ENCODE results near the gene LIMA1. TPM values are rescaled to one million over a fixed set of nuclear protein-coding genes. Genes with fewer than 3 reads are reported as not detected.

The LIMA1 gene
- total RNA-seq, 4 donors from 2014 or later, result 85.0 to 140 (median 116) TPM

GRCh38 chr12:50174971-50175715, 108.2 kb downstream of the LIMA1 start:
- Histone ChIP-seq H3K9me3 (no peaks in the 10 kb centered on the region), H3K4me3 (no peak overlapping the region), H3K36me3 (no peaks in the 10 kb centered on the region), H3K27ac (peak overlapping the region in 1 of 2 donors; percentile 7), H3K4me1 (no peaks in the 10 kb centered on the region), H3K27me3 (no peaks in the 10 kb centered on the region)
- TF ChIP-seq POLR2A (IDR thresholded peaks at IDR 0.05) (no peak), CTCF (IDR thresholded peaks at IDR 0.05) (peak; percentile 59 to 87 (median 80))
- peak in 1 of 2 donors; percentile 33 for DNase-seq
- intact Hi-C loops (cut with DNase I; ENCODE audit: low total_unique reads), result loop anchor here (10.0 kb wide), 2 partner anchors 70 to 100 kb away; partner anchors contain the start of gene GPD1

GRCh38 chr12:50167049-50167828, 116.1 kb downstream of the LIMA1 start, which contains the start of gene CERS5:
Gene CERS5 (minus strand): TSS chr12:50167369. CDS start chr12:50167297, 72 bp downstream.
- intact Hi-C loops (cut with DNase I; ENCODE audit: low total_unique reads), result no loop called here
- Histone ChIP-seq H3K4me3 (peak within 1 kb of the TSS; percentile 63 to 78), H3K4me1 (no peaks in the 10 kb centered on the region), H3K9me3 (no peaks in the 10 kb centered on the region), H3K36me3 (no peaks in the 10 kb centered on the region), H3K27ac (peak within 1 kb of the TSS; percentile 91 to 93), H3K27me3 (no peaks in the 10 kb centered on the region)
- TF ChIP-seq CTCF (IDR thresholded peaks at IDR 0.05) (peak in 3 of 4 experiments; percentile 14 to 44 (median 31)), POLR2A (IDR thresholded peaks at IDR 0.05) (peak; percentile 77 to 83)
- peak; percentile 99 for DNase-seq

GRCh38 chr12:50166799-50167048, 116.6 kb downstream of the LIMA1 start:
- Histone ChIP-seq H3K4me1 (no peaks in the 10 kb centered on the region), H3K27me3 (no peaks in the 10 kb centered on the region), H3K4me3 (peak overlapping the region; percentile 63 to 78), H3K9me3 (no peaks in the 10 kb centered on the region), H3K27ac (peak overlapping the region; percentile 85 to 93), H3K36me3 (no peaks in the 10 kb centered on the region)
- intact Hi-C loops (cut with DNase I; ENCODE audit: low total_unique reads), result no loop called here
- DNase-seq, result peak; percentile 40 to 50
- TF ChIP-seq CTCF (IDR thresholded peaks at IDR 0.05) (no peak), POLR2A (IDR thresholded peaks at IDR 0.05) (no peak)

GRCh38 chr12:50164963-50165362, 118.4 kb downstream of the LIMA1 start:
- TF ChIP-seq CTCF (IDR thresholded peaks at IDR 0.05) (no peak), POLR2A (IDR thresholded peaks at IDR 0.05) (no peak)
- Histone ChIP-seq H3K9me3 (no peaks in the 10 kb centered on the region), H3K4me3 (no peak overlapping the region), H3K27me3 (no peaks in the 10 kb centered on the region), H3K27ac (no peak overlapping the region), H3K4me1 (no peaks in the 10 kb centered on the region), H3K36me3 (no peaks in the 10 kb centered on the region)
- intact Hi-C loops (cut with DNase I; ENCODE audit: low total_unique reads), result no loop called here
- no peak for DNase-seq

- intact Hi-C loops (cut with DNase I; ENCODE audit: low total_unique reads), result no loop called here
- no peak for TF ChIP-seq CTCF (IDR thresholded peaks at IDR 0.05)
- TF ChIP-seq POLR2A (IDR thresholded peaks at IDR 0.05), result no peak
- no peaks in the 10 kb centered on the region for H3K4me1 ChIP-seq
- no peak overlapping the region for H3K27ac ChIP-seq
- DNase-seq, result no peak
- no peaks in the 10 kb centered on the region for H3K27me3 ChIP-seq
- no peaks in the 10 kb centered on the region for H3K36me3 ChIP-seq
- no peak overlapping the region for H3K4me3 ChIP-seq
- H3K9me3 ChIP-seq, result no peaks in the 10 kb centered on the region
These were observed 121.1 kb downstream of the LIMA1 start for GRCh38 chr12:50162230-50162629.
